CD4-positive, alpha-beta T cell treated with Interleukin-4 for 4 hours (primary cell): ENCODE results near the gene CBL.
"Not testable (repeated sequence)": the region's sequence is repeated elsewhere in the genome, so short reads cannot be mapped to it uniquely, and the experiment has no call there.

Experiments used
- DNase-seq: peaks from one replicate; pipeline ENCODE4 v3.0.0-alpha.2; 2020

CBL gene

DNA sequence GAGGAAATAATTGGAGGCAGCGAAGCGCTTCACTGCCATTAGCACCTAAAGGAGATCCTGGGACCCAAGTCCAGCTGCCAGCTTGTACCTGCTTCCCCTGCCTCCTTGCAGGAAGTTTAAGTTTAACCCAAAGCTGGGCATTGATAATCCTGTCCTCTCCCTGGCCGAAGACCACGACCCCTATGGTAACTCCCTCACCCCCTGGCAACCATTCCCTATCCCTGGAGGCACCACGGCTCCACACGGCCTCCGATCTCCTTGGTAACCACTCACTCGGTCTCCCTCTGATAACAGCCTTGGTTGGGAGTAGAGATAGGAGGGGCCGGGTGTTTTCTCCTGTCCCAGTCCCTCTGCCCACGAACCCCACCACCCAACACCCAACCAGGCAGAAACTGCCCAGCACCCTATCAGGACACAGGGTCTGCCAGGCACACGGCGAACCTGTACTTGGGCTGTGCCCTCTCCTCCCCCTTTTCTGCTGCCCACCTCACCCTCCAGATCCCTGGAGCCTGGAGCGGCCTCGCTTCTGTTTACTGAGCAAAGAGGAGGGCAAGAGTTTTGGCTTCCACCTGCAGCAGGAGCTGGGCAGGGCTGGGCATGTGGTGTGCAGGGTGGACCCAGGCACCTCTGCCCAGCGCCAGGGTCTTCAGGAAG lies 20.0 kb upstream of the CBL start:
- DNase-seq, result no peak

DNA sequence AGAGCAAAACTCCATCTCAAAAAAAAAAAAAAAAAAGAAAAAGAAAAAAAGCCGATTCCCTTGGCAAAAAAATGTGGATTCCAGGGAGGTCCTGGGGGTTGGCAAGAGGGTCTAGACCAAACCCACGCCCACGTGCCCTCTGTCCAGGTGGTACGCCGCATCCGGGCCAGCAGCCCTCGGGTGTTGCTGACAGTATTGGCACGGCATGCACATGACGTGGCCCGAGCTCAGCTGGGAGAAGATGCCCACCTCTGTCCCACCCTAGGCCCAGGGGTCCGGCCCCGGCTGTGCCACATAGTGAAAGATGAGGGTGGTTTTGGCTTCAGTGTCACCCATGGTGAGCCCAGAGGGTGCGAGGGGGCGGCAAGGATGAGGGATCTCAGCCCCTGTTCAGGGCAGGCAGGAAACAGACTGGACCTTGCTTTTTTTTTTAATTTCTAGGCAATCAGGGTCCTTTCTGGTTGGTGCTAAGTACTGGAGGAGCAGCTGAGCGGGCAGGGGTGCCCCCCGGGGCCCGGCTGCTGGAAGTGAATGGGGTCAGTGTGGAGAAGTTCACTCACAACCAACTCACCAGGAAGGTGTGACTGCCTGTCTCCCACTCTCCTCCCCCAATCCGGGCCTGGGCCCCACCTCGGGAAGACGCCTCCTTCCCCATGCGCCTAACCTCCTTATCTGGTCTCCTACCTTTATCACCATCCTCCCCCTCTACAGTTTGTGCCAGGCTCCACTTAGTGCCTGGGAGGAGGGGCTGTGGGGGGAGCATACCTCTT lies 18.8 kb upstream of the CBL start:
- no peak for DNase-seq

DNA sequence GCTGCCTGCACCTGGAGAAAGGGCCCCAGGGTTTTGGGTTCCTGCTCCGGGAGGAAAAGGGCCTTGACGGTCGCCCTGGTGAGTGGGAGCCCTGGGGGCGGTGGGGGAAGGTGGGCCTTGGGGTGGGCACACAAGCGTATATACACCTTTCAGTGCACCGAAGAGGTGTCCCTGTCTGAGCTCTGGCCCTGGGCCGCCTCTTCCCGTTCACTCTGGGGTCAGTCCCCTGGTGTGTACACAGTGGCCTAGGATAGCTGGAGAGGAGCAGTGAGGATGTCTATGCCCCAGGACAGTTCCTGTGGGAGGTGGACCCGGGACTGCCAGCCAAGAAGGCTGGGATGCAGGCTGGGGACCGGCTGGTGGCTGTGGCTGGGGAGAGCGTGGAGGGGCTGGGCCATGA lies 18.1 kb upstream of the CBL start:
- DNase-seq, result no peak

DNA sequence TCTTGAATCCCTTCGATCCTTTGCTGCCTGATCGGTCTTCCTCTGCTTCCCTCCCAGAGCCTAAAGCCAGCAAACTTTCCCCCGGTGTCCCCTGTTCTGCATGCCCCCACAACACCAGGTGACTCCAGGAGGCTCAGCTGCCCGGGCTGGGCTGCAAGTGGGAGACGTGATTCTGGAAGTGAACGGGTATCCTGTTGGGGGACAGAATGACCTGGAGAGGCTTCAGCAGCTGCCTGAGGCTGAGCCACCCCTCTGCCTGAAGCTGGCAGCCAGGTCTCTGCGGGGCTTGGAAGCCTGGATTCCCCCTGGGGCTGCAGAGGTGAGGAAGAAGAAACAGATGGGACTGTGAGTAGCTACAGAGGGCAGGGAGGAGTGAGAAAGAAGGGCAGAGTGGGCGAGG lies 17.3 kb upstream of the CBL start:
- DNase-seq, result no peak

DNA sequence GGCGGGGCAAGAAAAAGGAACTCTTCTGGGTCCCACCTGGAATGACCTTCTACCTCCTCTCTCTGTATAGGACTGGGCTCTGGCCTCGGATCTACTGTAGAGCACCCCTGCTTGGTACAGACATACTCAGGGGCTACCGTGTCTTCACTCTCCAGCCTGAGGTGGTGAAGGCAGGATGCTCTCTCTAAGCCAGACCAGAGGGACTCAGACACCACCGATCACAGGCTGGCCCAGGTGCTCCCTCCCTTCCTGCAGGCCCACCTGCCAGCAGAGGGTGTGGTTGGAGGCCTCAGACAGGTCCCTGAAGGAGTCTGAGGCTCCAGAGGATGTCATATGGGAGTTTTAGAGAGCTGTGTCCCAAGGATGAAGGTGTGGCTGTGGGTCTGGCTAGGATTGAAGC lies 16.7 kb upstream of the CBL start:
- no peak for DNase-seq

DNA sequence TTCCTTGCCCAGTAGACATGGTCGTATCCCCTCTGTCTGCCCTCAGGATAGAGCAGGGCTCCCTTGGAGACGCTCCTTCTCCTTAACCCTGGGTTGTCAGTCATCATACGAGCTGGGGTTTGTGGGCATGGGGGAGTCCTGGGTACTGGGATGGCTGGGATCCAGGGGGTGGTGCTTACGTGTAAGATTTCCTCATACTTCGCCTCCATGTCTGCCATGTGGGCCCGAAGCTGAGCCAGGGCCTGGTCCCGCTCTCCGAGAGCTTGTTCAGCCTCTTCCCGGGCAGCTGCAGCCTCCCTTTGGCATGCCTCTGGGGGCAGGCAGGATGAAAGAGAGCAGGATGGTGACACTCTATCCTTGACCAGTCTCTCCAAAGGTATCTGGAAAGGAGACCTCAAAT lies 15.6 kb upstream of the CBL start:
- no peak for DNase-seq

DNA sequence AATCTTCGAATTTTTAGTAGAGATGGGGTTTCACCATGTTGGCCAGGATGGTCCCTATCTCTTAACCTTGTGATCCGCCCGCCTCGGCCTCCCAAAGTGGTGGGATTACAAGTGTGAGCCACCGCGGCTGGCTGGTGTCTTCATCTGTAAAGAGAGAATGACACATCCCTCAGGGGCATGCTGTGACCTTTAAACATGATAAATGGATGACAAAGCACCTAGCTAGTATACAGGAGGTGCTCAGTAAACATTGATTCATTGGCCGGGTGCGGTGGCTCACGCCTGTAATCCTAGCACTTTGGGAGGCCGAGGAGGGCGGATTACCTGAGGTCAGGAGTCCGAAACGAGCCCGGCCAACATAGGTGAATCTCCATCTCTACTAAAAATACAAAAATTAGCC lies 14.9 kb upstream of the CBL start:
- DNase-seq, result not testable (repeated sequence)

DNA sequence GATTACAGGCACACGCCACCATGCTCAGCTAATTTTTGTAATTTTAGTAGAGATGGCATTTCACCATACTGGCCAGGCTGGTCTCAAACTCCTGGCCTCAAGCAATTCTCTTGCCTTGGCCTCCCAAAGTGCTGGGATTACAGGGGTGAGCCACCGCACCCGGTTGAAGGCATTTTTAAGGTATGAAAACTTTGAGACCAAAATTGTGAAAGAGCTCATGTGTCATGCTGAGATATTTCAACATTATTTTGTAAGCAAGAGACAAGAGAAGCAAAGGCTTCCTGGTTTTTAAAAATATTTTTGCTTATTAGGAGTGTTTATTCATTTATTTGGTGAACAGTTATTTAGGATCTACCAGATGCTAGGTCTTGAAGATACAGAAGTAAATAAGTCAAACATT lies 14.0 kb upstream of the CBL start:
- DNase-seq, result no peak

DNA sequence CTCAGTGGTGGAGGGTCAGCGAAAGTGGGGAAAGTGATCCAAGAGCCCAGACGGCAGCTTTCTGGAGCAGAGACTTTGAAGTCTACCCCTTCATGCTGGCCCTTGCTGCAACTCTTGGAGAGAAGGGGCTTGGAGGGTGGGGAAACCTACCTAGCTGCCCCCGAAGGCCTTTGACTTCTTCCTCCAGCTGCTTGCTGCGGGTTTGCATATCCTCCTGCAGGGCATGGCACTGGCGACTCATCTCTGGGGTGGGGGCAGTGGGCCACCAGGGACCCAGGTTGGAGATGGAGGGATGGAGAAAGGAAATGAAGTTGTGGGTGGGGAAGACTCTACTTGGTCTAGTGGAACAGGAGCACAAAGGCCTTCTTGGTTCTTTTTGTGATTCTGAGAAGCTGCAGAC lies 13.1 kb upstream of the CBL start:
- DNase-seq, result no peak

GRCh38 chr11:119193626-119194025 lies 12.5 kb upstream of the CBL start:
- DNase-seq, result no peak

DNA sequence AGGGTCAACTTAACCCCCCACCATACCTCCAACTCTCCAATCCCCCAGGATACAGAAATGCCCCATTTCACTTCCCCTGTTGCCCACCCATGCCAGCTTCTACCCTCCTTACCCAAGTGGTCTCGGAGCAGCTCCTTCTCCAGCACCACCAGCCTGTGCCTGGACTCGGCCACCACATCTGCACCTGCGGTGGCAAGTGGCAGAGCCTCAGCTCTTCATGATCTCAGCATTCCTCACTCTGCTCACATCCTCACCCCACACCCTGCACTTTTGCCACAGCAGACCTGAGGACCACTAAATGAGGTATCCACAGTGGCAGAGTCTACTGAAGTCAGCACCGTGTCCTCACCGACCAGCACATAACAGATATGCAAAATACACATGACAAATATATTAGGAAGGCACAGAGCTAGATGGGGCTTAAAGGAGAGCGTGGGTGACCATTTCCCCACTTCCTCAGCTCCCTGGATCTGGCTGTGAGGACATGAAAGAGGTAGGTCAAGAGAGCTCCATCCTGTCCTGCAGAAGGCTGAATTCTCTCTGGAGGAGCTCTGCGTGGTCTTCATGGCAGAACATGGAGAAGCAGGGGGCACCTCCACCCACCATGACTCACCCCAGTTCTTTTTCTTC lies 11.2 kb upstream of the CBL start:
- DNase-seq, result no peak

GRCh38 chr11:119195680-119196079 lies 10.5 kb upstream of the CBL start:
- no peak for DNase-seq

DNA sequence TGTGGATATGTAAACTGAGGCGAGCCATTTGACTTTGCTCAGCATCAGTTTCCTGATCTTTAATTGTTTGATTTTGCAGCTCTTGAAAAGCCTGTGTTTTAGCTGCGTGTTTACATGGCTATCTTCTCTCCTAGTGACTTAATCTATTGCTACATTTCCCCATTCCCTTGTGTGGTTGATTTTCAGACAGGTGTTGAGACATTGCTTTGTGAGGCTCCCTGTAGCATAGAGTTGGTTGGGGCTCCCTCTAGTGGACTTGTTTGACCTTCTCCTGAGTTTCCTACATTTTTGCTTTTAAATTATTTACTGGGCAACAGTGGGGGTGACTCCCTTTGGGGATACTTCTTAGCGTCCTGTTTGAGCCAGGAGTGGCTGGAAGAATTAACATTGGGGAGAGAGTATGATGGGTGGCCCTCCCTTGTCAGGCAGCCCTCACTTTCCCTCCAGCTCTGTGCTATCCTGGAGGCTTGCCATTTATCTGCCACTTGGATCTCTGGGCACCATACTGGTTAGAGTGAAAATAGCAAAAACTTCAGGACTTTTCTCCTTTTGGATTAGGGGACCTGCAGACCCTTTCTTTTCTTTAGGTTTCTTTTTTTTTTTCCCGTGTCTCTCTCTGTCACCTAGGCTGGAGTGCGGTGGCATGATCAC lies 9.2 kb upstream of the CBL start:
- DNase-seq, result peak; percentile 82

DNA sequence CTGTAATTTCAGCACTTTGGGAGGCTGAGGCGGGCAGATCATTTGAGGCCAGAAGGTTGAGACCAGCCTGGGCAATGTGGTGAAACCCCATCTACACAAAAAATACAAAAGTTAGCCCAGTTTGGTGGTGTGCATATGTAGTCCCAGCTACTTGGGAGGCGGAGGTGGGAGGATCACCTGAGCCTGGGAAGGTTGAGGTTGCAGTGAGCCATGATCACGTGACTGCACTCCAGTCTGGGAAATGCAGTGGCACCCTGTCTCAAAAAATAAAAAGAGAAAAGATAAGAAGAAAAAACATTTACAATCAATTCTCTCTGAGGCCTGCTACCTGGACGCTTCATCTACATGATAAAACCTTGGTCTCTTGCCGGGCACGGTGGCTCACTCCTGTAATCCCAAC lies 7.2 kb upstream of the CBL start:
- DNase-seq, result no peak

GRCh38 chr11:119201236-119201635 lies 4.9 kb upstream of the CBL start:
- not testable (repeated sequence) for DNase-seq

DNA sequence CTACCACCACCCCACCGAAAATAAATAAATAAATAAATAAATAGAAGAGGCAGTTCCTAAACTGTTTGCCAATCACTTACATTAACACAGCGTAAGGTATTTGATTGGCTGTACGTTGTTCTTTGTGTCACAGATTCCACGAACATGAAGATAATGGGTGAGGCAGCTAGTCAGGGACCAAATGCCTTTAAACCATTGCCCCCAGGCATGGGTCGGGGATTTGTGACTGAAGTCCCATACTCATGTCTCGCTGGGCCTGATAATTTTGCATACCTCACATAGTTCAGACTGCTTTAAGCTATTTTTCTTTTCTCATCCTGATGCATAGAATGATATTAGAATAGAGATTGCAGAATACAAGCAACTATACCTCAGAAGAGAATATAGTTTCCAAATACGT lies 3.6 kb upstream of the CBL start:
- no peak for DNase-seq

GRCh38 chr11:119204066-119204465 lies 2.1 kb upstream of the CBL start:
- no peak for DNase-seq

DNA sequence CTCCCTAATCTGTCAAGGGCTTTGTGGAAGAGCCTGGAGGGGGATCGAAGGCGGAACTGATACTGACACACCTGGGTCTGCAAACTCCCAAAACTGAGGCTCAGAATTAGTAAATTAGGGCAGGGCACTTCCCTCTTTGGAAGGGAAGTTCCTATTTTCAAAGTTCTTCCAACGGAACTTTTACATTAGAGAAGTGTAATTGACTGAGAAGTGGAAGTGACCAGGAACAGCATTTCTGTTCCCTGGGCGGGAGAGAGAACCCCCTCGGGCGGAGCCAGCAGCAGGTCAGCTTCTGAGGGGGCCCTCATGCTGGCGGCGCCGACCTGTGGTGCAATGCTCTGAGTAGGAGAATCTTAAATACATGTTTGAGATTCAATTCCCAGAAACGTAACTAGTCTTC lies 1.1 kb upstream of the CBL start:
- no peak for DNase-seq

DNA sequence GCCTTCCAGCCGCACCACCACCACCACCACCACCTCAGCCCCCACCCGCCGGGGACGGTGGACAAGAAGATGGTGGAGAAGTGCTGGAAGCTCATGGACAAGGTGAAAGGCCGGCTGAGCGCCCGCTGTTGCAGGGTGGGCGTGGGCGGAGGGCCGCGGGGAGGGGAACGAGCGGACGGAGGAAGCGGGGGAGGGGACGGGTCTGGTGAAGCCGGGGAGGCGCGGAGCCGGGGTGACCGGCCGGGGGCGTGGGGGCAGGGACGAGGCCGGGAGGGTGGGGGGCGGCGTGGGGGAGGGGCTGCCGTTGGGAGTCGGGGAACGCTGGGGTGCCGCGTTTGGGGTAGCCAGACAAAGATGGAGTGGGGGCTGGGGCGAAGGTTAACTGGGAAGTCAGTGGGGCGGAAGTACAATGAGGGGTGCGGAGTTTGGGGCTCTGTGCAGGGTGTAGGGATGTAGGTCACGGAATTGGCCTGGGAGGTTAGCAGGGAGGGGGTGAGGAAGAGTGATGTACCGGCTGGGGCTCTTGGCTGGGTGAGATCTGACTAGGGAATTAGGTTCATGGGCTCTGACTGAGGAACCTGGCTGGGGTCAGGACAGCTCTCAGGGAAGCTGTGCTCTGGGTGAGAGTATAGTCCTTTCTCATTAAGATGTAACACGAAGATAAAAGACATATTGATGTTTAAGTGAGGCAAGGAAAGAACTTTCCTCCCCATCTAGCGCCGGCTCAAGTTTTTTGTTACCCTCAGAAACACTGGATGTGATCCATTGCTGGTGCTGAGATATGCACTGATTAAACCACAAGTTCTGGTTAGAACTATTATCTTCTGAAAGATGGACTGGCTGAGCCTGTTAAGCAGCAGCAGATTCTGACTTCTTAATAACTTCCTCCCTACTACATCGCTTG lies 624 bp downstream of the CBL start:
- DNase-seq, result peak; percentile 41

- no peak for DNase-seq
Measured at GRCh38 chr11:119207415-119207960, 1.3 kb downstream of the CBL start.

- DNase-seq, result no peak
Measured at GRCh38 chr11:119209186-119209585, 3.0 kb downstream of the CBL start.

GRCh38 chr11:119210050-119210449 lies 3.9 kb downstream of the CBL start:
- no peak for DNase-seq
